SW 1271 (cell line): ENCODE data around the gene HOXB5.

Source experiments
- DNase-seq, 2 experiments: peaks; one replicate each; lab custom pipeline; 2025; lab: John Stamatoyannopoulos, UW

Gene HOXB5

DNA sequence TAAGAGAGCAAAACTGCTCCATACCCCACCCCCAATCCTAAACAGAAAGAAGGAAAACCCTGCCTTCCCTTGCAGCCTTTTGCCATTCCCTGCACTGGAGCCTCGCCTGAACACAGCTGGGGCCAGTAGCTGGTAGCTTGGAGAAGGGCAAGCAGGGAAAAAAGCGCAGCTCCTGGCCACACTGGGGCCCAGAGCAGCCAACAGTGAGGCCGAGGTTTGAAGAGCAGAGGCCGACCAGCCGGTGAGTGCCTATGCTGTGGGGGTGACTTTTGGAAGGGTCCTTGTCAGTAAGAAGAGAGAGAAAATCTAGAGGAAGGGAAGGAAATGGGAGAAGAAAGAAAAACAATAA, 35.8 kb upstream of the HOXB5 start:
- no peak for DNase-seq

DNA sequence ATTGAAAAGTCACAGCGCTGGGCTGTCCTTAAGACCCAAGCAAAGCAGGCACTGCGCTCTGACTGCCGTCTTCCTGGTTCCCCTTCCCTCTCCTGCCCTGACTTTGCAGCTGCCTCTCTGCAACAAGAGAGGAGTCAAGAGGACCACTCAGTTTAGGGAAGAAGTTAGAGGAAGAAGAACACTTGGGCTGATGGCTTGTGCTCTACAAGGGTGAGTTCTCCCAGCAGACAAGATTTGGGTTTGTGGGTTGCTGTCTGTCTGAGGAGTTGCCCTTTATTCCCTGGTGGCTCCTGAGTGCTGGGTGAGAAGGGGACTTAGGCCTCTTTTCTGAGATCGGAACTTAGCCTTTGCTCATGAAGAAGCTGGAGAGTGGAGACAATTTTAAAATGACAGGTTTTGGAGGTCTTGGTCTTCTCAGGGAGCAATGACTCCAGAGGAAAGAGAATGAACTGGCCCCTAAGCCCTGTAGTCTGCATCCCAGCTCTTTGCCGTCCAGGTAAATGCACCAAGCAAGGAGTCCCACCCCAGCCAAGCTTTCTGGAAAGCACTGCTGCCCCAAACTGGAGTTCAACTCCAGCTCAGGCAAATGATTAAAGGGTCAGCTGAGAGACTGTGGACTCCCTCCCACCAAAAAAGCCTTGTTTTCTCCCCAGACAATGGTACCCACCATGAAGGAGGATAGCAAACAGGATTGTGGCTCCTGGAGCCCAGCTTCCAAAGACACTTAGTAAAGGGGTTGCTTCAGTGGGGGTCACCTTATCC, 35.3 kb upstream of the HOXB5 start:
- DNase-seq, result no peak

DNA sequence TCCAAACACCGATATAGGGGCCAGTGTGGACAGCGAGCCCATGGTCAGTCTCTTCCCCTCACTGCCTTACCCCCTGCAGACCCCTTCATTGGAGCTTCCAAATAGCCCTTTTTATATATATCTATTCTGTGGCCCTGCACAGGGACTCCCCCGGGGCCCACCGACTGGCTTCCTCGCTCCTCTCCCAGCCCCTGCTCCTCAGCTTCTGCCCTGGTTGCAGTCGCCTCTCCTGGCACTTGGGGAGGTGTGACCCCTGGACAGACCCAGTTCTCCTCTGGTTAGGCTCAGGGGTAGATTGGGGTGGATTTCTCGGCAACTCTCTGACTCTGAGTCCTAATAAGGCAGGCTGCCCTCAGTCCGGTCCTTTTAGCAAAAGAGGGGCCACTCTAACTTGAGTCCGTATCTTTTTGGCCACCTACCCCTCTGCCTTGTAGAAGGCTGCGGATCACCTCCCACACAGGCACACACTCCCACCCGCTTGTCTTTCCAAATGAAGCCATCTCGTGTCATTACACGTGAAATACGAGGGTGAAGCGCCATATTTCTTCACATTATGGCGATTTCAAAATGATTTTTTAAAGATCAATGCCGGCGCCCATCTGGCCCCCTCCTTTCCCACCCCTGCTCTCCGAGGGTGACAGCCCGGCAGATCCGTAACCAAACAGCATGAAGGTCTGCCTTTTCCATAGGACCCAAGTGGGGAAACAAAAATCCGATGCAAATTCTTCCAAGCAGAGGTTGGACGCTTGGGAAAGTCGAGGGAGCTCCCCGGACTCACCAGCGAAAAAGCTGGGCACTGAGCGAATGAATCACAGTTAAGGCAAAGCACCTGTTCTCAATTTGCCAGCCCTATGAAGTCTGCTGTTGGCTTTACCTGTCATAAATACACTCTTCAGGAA, 34.3 kb upstream of the HOXB5 start:
- DNase-seq, result no peak

DNA sequence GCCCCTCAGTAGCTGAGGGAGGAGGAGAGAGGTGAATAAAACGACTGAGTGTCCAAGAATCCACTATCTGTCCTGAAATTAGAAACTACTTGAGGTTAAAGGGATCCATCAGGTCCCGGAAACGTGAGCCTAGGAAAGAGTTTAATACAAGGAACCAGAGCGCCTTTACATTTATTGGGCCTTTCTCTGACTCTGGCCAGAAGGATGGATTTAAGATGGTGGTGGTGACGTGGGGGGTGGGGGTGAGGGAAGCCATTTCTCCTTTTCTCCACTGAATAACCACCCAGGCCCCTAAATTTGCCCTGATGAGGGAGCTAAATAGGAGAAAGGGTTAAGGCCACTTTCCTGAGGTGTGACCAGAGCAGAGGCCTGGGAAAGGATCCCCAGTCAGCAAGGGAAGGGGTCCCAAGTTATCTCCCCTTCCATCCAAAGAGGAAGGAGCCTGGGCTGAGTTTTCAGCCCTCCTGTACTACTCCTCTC, 33.6 kb upstream of the HOXB5 start:
- DNase-seq, result no peak

DNA sequence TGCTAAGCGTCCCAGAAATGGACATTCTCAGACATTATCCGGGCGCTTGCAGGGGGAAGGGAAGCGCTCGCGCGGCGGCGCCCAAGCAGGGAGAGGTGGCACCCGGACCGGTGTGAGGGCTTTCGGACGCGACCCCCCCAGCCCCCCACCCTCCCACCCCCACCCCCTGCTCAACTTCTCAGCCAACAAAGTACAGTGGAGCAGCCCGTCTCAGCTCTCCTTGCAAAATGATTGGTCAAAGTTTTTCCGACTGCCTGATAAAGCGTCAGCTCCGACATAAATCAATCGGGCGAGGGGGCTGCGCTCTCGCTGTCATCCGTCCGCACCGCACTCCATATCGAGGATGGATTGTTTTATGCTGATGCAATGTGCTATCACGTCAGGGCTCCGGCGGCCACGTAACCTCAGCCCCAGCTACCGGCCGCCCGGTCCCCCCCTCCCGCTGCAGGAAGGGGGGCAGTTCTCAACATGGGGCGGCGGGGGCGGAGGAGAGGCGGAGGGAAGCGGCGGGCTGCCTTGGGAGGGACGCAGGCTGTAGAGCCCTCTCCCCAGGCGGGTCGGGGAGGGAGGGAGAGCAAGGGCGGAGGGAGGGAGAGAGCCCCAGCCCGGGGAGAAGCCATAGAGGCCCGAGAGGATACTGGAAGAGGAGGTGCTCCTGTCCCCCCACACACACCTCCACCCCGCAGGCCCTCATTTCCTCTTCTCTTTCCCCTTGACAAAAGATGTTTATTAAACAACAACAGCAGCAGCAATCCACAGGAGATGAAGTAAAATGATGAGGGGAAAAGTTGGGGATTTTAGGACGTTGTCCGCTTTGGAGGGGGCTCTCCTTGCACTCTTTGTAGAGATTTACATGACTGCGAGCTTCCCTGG, 32.9 kb upstream of the HOXB5 start, which contains the start of gene HOXB9:
Gene HOXB9 (minus strand): TSS at position 114 of the 873 bp plus-strand sequence. CDS start 89 bp downstream, at position 25.
- DNase-seq, result no peak

DNA sequence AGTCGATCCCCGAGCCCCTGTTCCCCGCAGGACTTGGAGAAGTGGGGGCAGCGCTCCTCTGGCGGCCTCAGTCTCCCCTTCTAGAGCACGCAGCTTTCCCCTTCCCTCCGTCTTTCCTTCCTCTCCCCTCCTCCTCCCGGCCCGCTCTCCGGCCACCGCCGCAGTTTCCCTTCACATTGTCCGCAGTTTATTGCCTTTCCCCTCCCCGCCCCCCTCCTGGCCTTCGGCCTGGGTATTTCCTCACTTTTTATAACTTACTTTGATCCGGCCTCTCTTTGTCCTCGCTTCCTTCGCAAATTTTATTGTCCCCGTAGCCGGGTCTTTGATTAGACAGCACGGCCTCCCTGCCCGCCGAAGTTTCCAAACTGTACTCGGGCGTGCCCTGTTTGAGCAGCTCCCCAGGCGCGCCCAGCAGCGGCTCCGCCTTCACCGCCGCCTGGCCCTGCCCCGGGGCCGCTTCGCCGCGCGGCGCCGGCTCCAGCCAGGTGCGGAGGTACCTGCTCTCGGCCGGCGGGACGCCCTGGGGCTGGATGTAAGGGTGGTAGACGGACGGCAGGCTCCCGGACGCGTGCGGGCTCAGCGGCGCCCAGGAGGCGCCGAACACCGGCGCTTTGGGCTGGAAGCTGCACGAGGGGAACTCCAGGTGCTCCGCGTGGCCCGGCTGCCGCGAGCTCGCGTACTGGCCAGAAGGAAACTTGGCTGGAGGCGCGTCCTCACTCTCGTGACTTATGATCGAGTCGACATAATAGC, 32.1 kb upstream of the HOXB5 start:
- no peak for DNase-seq

DNA sequence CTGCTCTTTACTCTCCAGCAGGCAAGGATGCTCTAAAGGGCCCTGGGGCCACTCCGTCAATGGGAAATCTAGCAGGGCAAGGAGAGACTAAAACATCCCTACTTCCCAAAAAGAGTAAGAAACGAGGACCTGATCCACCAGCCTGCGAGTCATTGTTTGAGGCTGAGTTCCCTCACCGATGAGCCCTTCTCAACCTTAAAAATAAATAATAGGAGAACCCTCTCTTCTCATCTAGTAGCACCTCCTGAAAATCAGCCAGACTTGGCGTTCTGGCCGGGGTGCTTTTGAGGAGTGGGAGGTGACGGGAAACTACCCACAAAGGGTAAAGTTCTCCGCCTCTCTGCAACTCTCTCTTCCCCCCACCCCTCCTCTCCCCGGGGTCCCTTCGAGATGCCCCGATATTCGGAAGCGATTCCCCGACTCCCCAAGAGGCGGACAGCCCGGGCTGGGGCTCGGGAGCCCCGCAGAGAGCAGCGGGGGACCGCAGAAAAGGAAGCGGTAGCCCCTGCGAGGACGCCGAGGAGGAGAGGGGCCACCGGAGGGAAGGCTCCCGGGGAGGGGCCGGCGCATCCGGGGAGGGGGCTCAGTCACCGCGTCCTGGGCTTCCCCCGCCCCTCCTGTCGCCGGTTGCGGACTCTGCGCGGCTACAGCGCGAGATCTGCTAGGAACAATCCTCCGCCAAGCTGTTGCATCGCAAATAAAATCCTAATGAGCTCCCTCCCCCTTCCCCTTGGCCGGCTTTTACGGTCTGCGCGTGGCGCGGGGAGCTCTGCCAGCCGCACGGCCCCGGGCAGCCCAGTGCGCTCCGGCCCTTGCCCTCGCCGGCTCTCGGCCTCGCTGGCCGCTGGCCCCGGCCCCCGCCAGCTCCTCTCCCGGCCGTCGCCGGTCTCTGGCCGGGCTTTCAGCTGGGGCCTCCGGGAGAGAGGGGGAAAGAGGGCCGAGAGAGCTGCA, 31.2 kb upstream of the HOXB5 start:
- DNase-seq, result no peak

DNA sequence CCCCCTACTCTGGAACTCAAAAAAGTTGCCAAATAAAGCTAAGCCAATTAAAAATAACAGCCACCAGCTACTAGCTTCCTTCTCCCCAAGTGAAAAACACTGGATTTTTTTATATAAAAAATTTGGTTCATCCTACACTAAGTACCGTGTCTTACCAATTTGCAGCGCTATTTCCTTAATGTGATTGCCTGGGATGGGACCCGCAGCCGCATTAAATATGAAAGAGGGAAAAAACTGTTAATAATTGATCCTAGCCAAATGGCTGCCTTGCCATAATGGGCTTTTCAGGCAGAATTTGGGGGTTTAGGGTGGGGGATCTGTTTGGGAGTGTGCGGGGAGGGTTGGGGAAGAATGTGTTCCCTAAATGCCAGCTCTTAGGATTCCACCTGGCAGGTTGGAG, 30.5 kb upstream of the HOXB5 start:
- no peak for DNase-seq

DNA sequence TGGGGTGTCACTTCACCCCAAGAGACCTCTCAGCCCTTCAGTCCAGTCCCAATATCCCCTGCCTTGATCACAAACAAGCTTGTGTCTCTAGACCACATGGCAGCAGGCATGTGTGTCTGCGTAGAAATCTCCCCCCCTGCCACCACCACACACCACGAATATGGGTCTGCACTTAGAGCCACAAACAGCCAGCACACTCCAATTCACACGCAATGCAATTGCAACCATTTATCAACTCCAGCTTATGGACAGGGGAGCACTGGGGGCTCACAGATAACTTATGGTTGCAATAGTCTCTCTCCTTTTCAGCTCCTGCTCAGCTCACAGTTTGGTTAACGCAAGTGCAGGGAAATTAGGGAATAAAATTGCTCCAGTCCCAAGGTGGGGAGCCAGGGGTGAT, 30.0 kb upstream of the HOXB5 start:
- no peak for DNase-seq

DNA sequence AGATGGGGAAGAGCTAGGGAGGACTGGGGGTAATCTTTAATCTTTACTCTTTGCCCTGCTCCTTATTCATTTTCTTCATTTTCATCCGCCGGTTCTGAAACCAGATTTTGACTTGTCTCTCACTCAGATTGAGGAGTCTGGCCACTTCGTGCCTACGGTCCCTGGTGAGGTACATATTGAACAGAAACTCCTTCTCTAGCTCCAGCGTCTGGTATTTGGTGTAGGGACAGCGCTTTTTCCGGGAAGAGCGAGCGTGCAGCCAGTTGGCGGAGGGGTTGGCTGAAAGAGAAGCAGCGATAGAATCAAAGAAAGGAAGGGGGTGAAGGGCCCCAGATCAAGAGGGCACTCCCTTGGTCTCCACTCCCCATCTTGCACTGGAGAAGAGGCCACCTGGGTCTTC, 29.3 kb upstream of the HOXB5 start:
- no peak for DNase-seq

DNA sequence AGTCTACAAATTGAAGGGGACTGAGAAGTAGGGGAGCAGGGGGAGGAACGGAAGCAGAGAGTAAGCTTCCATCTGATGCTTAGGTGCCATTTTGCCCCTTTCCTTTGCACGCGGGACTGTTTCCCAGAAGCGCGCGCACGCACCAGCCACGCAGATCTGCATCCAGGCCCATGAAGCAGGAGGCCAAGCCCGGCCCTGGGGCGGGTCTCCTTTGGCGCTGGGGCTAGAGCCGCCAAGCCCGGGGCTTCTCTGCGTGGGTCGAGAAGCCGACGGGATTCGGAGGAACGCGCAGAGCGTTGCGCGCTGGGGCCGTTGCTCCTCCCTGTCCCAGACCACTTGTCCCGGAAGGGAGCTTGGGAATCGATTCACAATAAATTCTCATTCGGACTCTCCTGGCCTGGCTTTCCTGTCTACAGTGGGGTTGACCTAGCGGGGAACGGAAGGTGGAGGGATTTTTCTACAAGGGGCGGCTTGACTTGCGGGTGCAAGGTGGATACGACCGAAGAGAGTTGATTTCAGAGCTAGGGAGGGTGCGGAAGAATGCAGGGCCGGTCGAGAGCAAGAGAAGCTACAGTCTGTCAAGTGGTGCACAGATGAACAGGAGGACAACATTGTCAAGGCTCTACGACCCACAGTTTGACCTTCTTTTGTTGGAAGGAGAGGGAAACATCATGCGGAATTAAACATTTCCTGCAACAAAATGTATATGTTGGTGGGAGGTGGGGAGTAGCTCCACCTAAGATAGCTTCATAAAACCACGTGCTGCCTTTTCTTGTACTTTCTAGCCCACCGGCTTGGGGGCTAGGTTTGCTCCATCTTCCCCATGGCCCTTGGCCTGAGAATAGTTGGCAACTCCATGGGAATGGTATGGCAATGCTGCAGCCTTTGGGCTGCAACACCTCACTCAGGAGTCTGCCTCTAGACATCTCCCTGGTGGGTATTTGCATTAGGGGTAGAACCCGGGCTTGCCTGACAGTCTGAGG, 28.1 kb upstream of the HOXB5 start:
- no peak for DNase-seq

DNA sequence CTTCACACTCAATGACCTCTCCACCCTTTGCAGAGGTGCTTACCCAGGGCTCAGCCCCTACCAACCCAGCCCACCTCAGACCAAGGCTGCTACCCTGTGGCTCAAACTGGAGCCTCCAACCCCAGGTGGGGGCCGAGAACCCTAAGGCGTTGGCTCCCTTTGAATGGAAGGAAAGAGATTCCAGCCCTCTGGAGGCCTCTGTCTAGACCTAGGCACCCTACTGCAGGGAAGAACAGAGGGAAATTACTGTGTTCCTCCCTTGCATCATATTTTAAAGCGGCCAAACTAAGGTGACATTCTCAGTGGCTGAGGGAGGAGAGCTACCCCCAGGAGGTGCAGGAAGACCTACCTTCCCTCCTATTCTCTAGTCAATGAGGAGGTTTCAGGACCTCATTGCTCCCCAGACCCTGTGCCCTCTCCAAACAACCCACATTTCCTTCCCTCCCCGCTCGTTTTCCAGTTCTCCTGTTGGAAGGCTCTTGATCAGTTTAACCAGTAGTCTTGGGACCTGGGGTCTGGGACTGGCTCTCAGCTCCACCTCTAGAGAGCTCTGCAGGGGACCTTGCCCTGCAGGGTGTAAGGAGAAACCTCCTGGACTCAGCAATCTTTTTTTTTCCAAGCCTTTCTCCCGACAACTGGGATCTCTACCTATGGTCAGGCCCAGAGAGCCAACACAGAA, 27.0 kb upstream of the HOXB5 start:
- no peak for DNase-seq

DNA sequence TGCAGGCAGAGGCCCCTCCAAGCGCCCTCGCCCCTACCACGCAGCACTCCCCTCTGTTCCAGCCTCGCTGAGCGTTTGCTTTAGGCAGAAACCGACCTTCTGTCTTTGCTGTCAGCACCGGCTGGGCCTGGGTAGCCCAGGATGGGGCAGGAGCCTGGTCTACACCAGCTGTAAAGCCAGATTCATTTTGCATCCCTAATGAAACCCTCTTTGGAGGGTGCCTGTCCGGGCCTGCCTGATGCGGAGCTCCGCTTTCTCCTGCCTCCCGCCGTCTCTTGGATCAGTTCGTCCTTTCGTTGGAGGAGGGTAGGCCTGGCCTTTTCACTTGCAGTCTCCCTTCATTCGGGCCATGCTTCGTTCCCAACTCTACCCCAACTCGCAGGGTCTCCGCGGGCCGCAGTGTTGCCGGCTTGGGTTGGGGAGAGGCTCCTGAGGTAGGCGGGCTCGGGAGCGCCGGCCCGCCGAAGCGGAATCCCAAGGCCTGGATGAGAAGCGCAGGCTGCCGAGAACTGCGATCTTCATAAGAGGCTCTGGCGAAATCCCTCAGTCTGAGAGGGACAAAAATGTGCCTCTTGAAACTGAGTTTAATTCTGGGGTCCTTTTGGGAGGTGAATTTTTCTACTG, 26.4 kb upstream of the HOXB5 start:
- no peak for DNase-seq

DNA sequence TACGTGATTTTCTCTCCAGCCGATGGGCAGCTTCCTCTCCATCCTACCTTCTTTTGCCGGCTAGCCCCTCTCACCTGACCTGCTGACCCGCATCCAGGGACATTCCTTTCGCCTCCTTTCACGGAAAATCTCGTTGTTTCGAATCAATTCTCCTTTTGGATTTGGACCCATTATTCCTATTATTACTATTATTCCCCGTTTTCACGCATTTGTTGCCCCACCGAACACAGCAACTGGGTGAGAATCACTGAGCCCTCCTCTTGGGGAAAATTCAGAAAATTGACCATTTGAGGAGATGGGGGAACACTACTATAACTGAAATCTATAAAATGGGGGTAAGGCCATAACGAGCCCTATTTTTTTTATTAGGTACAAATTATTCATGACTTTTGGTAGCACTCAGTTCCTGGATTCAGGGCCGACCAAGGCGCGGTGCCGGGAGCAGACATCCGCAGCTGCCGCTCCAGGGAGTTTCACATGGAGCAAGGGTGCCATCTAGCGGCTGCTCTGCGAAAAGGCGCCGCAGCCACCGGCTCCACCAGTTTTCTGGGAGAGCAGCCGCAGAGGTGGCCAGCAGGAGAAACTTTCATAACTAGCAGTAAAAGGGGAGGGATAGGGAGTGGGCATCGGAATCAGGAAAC, 24.8 kb upstream of the HOXB5 start:
- peak in 1 of 2 experiments; percentile 75 for DNase-seq

DNA sequence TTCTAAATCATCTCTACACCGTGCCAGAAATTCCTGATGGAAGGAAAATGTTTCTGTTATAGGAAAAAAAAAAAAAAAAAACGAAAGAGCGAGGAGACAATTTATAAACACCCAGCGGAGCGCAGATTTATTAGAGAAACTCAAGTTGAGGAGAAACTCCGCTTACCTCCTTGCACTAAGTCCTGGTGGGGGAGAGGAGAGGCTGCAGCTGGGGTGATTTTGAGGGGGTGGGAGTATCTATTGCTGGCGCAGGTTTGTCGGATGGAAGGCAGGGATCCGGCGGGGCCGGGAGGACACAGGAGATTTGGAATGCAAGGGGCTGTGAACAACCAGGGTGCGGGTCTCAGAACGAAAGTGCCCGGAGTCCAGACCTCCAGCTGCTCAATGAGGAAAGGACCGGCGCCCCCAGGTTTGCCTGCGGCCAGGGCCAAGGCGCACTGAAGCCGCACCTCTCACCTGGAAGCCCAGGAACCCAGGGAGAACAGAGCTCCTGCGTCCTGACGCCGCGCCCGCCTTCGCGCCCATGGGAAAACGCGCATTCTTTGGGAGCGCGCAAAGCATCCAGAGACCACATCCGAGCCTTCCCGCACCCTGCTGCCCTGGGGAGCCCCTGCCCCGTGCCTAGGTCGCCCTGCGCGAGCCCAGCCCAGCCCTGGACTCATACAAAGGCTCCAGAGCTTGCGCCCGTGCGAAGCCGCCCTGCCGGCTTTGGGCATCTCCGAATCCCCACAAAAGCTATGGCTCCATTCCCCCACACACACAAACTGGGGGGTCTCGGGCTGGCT, 24.1 kb upstream of the HOXB5 start:
- no peak for DNase-seq

DNA sequence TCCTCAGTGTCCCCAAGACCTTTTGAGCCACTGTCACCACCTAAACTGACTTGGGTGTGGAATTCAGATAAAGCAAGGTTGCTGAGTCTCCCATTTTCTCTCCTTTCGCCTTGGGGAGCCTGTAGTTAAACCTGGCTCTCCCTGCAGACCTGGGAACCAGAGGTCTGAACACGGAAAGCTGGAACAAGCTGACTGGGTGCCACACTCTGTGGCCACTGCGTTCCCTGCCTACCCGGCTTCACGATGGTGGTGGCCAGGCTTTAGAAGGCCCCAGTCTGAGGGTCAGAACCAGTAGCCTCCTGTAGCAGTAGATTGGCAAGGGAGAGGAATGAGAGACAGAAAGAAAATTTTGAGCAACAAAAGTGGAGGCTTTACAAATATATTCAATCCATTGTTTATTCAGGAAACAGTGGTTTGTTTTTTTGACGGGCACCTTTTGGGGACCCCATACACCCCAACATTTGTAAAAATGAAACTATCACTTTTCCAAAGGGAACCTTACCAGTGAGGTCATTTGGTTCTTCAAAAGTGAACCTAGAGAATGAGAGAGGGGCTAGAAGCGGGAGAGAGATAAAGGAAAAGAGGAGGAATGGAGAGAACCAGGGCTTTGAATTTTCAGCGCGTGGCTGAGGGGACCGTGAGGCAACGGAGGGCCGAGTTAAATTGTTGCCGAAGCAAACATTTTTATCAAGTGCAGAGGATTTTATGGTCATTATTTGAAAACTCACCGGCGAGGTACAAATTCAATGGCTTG, 23.3 kb upstream of the HOXB5 start:
- DNase-seq, result no peak
